SK-N-MC (cell line): ENCODE results near the gene MANBA.
"Not testable (repeated sequence)": the region's sequence is repeated elsewhere in the genome, so short reads cannot be mapped to it uniquely, and the experiment has no call there.

Experiments
- DNase-seq: peaks from one replicate; pipeline ENCODE4 v3.0.0-alpha.2; 2011; ENCODE audit warnings: low read depth, low spot score
- H3K27ac ChIP-seq: fragments of 200-600 bp; sonication (generic); 2 replicates; pipeline ENCODE4 v1.5.1; 2016; ENCODE audit warnings: mixed run types
- H3K36me3 ChIP-seq: fragments of 200-600 bp; sonication (generic); 2 replicates; pipeline ENCODE4 v1.6.1; 2017; ENCODE audit warnings: antibody characterized with exemption, low read length, mixed read lengths; ENCODE audit not compliant: insufficient read depth
- H3K4me3 ChIP-seq: fragments of 200-600 bp; sonication (generic); 2 replicates; pipeline ENCODE4 v1.5.1; 2016
- H3K9ac ChIP-seq: fragments of 200-600 bp; sonication (generic); 2 replicates; pipeline ENCODE4 v1.8.0; 2017; ENCODE audit warnings: mixed run types, mixed read lengths; ENCODE audit not compliant: insufficient read length
- H3K9me3 ChIP-seq: fragments of 200-600 bp; sonication (generic); 2 replicates; pipeline ENCODE4 v1.6.1; 2017; ENCODE audit warnings: low read depth, mild to moderate bottlenecking, antibody characterized with exemption, low read length, moderate library complexity, mixed read lengths
- EZH2 ChIP-seq: fragments of 200-600 bp; sonication (generic); IDR thresholded peaks from one replicate; pipeline ENCODE4 v1.6.1; 2017; ENCODE audit warnings: antibody characterized with exemption
- FOXP2 ChIP-seq: optimal IDR thresholded peaks from 2 replicates; pipeline ENCODE3; 2011; ENCODE audit warnings: mild to moderate bottlenecking, moderate library complexity; ENCODE audit not compliant: insufficient read depth; ENCODE audit errors: extremely low read length, control extremely low read depth
- POLR2AphosphoS5 ChIP-seq: IDR thresholded peaks from 2 replicates; pipeline ENCODE4 v1.6.1; 2012; ENCODE audit warnings: mild to moderate bottlenecking, low read depth, low read length, borderline replicate concordance

Gene MANBA

GRCh38 chr4:102734591-102735385, 26.0 kb downstream of the MANBA start:
- no peak overlapping the region for H3K4me3 ChIP-seq
- no peaks in the 10 kb centered on the region for H3K9me3 ChIP-seq
- H3K27ac ChIP-seq: no peak overlapping the region
- H3K36me3 ChIP-seq: no peaks in the 10 kb centered on the region
- DNase-seq: no peak
- no peak overlapping the region for H3K9ac ChIP-seq
- no peak for TF ChIP-seq EZH2
- no peak for TF ChIP-seq POLR2AphosphoS5
- no peak for TF ChIP-seq FOXP2

GRCh38 chr4:102734116-102734515, 26.7 kb downstream of the MANBA start:
- no peaks in the 10 kb centered on the region for H3K36me3 ChIP-seq

GRCh38 chr4:102733084-102733483, 27.7 kb downstream of the MANBA start:
- TF ChIP-seq POLR2AphosphoS5 (no peak), EZH2 (no peak), FOXP2 (no peak)
- no peak overlapping the region for H3K4me3 ChIP-seq
- no peak overlapping the region for H3K27ac ChIP-seq
- no peak for DNase-seq
- H3K9ac ChIP-seq: no peak overlapping the region
- H3K9me3 ChIP-seq: no peaks in the 10 kb centered on the region
- H3K36me3 ChIP-seq: no peaks in the 10 kb centered on the region

More at GRCh38 chr4:102734116-102734515, 26.7 kb downstream of the MANBA start:
- H3K9me3 ChIP-seq: no peaks in the 10 kb centered on the region
- H3K9ac ChIP-seq: no peak overlapping the region
- no peak overlapping the region for H3K27ac ChIP-seq
- no peak for DNase-seq
- H3K4me3 ChIP-seq: no peak overlapping the region
- TF ChIP-seq EZH2: no peak
- TF ChIP-seq FOXP2: no peak
- no peak for TF ChIP-seq POLR2AphosphoS5

GRCh38 chr4:102732678-102733077, 28.1 kb downstream of the MANBA start:
- DNase-seq: no peak
- H3K36me3 ChIP-seq: no peaks in the 10 kb centered on the region
- TF ChIP-seq FOXP2 (no peak), EZH2 (no peak), POLR2AphosphoS5 (no peak)
- no peaks in the 10 kb centered on the region for H3K9me3 ChIP-seq
- H3K9ac ChIP-seq: no peak overlapping the region
- H3K4me3 ChIP-seq: no peak overlapping the region
- H3K27ac ChIP-seq: no peak overlapping the region

GRCh38 chr4:102730968-102731533, 29.7 kb downstream of the MANBA start:
- TF ChIP-seq POLR2AphosphoS5: no peak
- TF ChIP-seq EZH2: no peak
- no peak for TF ChIP-seq FOXP2
- DNase-seq: no peak
- H3K4me3 ChIP-seq: no peak overlapping the region
- no peaks in the 10 kb centered on the region for H3K36me3 ChIP-seq
- no peak overlapping the region for H3K27ac ChIP-seq
- no peak overlapping the region for H3K9ac ChIP-seq
- H3K9me3 ChIP-seq: no peaks in the 10 kb centered on the region

GRCh38 chr4:102729486-102729885, 31.3 kb downstream of the MANBA start:
- not testable (repeated sequence) for H3K9me3 ChIP-seq, H3K36me3 ChIP-seq, H3K4me3 ChIP-seq, H3K9ac ChIP-seq, H3K27ac ChIP-seq, DNase-seq

GRCh38 chr4:102726919-102727318, 33.8 kb downstream of the MANBA start:
- not testable (repeated sequence) for H3K27ac ChIP-seq, DNase-seq, H3K9me3 ChIP-seq, H3K36me3 ChIP-seq, H3K9ac ChIP-seq, H3K4me3 ChIP-seq

GRCh38 chr4:102726068-102726467, 34.7 kb downstream of the MANBA start:
- Histone ChIP-seq H3K9ac (no peak overlapping the region), H3K27ac (no peak overlapping the region), H3K4me3 (no peak overlapping the region), H3K9me3 (no peaks in the 10 kb centered on the region), H3K36me3 (peaks cover 12% of the 10 kb centered on the region; the same call in 1 of the 2 replicates)
- TF ChIP-seq POLR2AphosphoS5 (no peak), EZH2 (no peak), FOXP2 (no peak)
- no peak for DNase-seq

- Histone ChIP-seq H3K9me3 (no peaks in the 10 kb centered on the region), H3K4me3 (no peak overlapping the region), H3K36me3 (peaks cover 12% of the 10 kb centered on the region; the same call in 1 of the 2 replicates), H3K9ac (no peak overlapping the region), H3K27ac (no peak overlapping the region)
- no peak for DNase-seq
- no peak for TF ChIP-seq POLR2AphosphoS5
- no peak for TF ChIP-seq FOXP2
- no peak for TF ChIP-seq EZH2
Observed at GRCh38 chr4:102725229-102725628, 35.5 kb downstream of the MANBA start.
